Measurements from ENCODE around the gene TRAPPC12.
A peak's percentile ranks its signal among the peaks of the same experiment; 100 is the strongest.

TRAPPC12 gene

DNA sequence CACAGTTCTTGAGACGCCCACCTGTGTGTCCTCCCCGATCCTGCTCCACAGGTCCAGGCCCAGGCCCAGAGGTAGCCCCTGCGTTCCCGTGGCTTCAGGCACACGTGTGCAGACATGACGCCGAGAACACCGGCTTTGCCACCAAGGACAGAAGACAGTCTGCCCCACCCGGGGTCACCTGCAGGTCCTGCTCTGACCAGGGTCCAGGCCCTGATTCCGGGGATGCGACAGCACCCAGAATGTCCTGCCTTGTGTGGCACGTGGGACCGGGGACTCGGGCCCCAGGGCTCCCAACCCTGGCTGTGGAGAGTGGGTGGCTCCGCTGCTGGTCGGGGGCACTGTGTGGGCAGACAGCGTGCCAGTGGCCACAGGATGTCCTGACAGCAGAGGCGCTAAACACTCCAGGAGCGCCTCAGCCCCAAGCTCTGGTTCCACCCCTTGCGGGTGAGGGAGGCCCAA is 102.9 kb downstream of the TRAPPC12 start:
- Mint-ChIP-seq H3K9me3 (no peaks in the 10 kb centered on the region), H3K27ac (no peak overlapping the region), H3K4me3 (no peak overlapping the region), H3K27me3 (no peaks in the 10 kb centered on the region), H3K4me1 (peaks cover 13% of the 10 kb centered on the region), H3K36me3 (peaks cover 48% of the 10 kb centered on the region)
- ATAC-seq: no peak

- no peak overlapping the region for H3K4me3 Mint-ChIP-seq
- ATAC-seq: no peak
- H3K27me3 Mint-ChIP-seq: no peaks in the 10 kb centered on the region
Observed at GRCh38 chr2:3483227-3483985, 103.9 kb downstream of the TRAPPC12 start.

GRCh38 chr2:3483986-3484960 is 104.8 kb downstream of the TRAPPC12 start:
- H3K27ac Mint-ChIP-seq: no peak overlapping the region

More at GRCh38 chr2:3483227-3483985, 103.9 kb downstream of the TRAPPC12 start:
- H3K9me3 Mint-ChIP-seq: no peaks in the 10 kb centered on the region
- no peak overlapping the region for H3K27ac Mint-ChIP-seq
- peaks cover 13% of the 10 kb centered on the region for H3K4me1 Mint-ChIP-seq
- H3K36me3 Mint-ChIP-seq: peaks cover 42% of the 10 kb centered on the region

GRCh38 chr2:3485166-3485565 is 105.7 kb downstream of the TRAPPC12 start:
- Mint-ChIP-seq H3K4me3 (no peak overlapping the region), H3K4me1 (peaks cover 6% of the 10 kb centered on the region), H3K27me3 (no peaks in the 10 kb centered on the region), H3K27ac (no peak overlapping the region), H3K9me3 (no peaks in the 10 kb centered on the region), H3K36me3 (peaks cover 25% of the 10 kb centered on the region)
- ATAC-seq: no peak

More at GRCh38 chr2:3483986-3484960, 104.8 kb downstream of the TRAPPC12 start:
- Mint-ChIP-seq H3K36me3 (peaks cover 34% of the 10 kb centered on the region), H3K4me3 (no peak overlapping the region), H3K9me3 (no peaks in the 10 kb centered on the region), H3K27me3 (no peaks in the 10 kb centered on the region), H3K4me1 (peaks cover 13% of the 10 kb centered on the region)
- no peak for ATAC-seq

DNA sequence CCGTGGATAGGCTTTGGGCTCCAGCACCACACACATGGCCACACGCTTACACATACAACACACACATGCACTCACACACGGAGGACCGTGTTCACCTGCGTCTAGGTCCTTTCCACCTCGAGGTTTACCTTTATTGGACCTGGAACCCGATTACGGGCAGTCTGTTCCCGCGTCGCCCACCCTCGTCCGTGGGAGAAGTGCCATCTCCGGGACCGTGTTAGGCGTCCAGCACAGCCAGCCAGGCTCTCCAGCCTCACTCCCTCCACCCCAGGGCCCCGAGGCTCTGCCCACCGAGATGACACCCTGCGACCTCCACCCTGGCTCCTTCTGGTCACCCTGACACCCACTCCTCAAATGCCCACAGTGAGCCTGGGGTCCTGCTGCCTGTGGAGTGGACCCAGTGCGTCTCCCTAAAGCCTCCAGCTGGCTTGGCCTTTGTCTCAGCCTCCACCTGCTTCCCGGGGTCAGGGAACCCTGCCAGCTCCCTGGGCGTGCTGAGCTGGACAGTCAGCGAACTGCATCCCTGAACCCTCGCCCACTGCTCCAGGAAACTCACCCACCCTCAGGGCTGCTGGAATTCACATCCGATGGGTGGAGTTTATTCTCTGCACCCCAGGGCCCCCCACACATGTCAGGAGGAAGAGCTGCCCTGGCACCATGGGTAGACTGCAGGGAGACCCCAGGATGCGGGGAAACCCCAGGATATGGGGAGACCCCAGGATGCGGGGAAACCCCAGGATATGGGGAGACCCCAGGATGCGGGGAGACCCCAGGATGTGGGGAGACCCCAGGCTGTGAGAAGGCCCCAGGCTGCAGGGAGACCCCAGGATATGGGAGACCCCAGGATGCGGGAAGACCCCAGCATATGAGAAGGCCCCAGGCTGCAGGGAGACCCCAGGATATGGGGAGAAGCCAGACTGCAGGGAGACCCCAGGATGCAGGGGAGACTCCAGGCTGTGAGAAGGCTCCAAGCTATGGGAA is 106.8 kb downstream of the TRAPPC12 start:
- Mint-ChIP-seq H3K27ac (no peak overlapping the region), H3K4me1 (no peaks in the 10 kb centered on the region), H3K9me3 (no peaks in the 10 kb centered on the region), H3K4me3 (no peak overlapping the region), H3K27me3 (no peaks in the 10 kb centered on the region), H3K36me3 (peaks cover 21% of the 10 kb centered on the region)
- ATAC-seq: no peak

- Mint-ChIP-seq H3K9me3 (no peaks in the 10 kb centered on the region), H3K36me3 (peaks cover 21% of the 10 kb centered on the region), H3K4me3 (no peak overlapping the region), H3K4me1 (no peaks in the 10 kb centered on the region), H3K27ac (no peak overlapping the region), H3K27me3 (no peaks in the 10 kb centered on the region)
- no peak for ATAC-seq
Observed at GRCh38 chr2:3487028-3487425, 107.5 kb downstream of the TRAPPC12 start.

DNA sequence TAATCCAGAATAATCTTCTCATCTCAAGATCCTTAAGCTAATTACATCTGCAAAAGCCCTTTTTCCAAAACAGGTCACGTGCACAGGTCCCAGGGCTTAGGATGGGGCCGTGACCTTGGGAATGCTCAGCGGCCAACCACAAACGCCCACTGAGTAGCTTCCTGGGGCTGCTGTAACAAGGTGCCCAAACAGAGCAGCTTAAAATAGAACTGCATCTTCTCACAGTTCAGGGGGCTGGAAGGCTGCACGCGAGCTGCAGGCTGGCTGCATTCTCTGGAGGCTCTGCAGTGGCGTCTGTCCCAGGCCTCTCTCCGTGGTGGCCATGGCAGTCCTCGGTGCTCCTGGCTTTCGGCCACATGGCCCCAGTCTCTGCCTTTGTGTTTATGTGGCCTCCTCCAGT is 107.9 kb downstream of the TRAPPC12 start:
- no peaks in the 10 kb centered on the region for H3K27me3 Mint-ChIP-seq
- H3K4me3 Mint-ChIP-seq: no peak overlapping the region
- no peaks in the 10 kb centered on the region for H3K9me3 Mint-ChIP-seq
- peaks cover 21% of the 10 kb centered on the region for H3K36me3 Mint-ChIP-seq
- H3K4me1 Mint-ChIP-seq: no peaks in the 10 kb centered on the region
- no peak overlapping the region for H3K27ac Mint-ChIP-seq
- no peak for ATAC-seq

DNA sequence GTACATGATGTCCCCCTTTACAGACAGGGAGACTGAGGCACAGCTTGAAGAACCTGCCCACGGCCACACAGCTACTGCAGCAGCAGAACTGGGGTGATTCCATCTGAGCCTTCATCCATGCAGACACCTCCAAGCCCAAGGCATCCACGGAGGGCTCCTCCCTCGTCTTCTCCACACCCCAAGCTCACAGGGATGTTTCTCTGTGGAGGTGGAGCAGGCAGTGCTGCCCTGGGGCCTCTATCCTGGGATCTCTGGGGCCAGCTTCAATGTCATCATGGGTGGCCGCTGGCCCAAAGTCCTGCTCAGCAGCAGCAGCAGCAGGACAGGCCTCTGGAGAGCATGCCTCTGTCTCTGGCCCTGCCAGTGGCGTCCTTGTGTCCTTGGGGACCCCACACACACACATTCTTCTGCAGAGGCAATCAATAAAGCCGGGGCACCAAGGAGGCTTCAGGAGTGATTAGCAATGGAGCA is 108.6 kb downstream of the TRAPPC12 start:
- Mint-ChIP-seq H3K27ac (no peak overlapping the region), H3K4me3 (no peak overlapping the region), H3K27me3 (no peaks in the 10 kb centered on the region), H3K36me3 (peaks cover 21% of the 10 kb centered on the region), H3K4me1 (no peaks in the 10 kb centered on the region), H3K9me3 (no peaks in the 10 kb centered on the region)
- no peak for ATAC-seq

- Mint-ChIP-seq H3K27ac (no peak overlapping the region), H3K27me3 (no peaks in the 10 kb centered on the region), H3K4me1 (no peaks in the 10 kb centered on the region)
Observed at GRCh38 chr2:3488855-3489763, 109.6 kb downstream of the TRAPPC12 start.

DNA sequence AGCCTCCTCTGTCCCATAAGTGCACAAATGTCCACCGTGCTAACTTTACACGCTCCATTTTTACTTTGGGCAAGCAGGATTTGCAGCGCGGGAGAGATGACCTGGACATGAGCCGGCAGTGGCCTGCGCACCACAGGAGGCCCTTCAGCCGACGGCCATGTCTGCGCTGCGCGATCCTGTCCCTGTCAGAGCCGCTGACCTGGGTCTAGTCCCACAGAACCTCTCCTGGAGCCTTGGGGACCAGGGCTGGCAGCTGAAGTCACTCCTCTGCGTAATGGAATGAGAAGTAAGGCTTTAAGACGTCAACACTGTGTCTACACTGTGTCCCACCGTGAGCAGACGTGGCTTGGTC is 110.2 kb downstream of the TRAPPC12 start:
- no peaks in the 10 kb centered on the region for H3K4me1 Mint-ChIP-seq
- ATAC-seq: no peak
- no peak overlapping the region for H3K4me3 Mint-ChIP-seq
- H3K36me3 Mint-ChIP-seq: peaks cover 21% of the 10 kb centered on the region
- H3K27me3 Mint-ChIP-seq: no peaks in the 10 kb centered on the region
- H3K27ac Mint-ChIP-seq: no peak overlapping the region
- no peaks in the 10 kb centered on the region for H3K9me3 Mint-ChIP-seq

More at GRCh38 chr2:3488855-3489763, 109.6 kb downstream of the TRAPPC12 start:
- Mint-ChIP-seq H3K4me3 (no peak overlapping the region), H3K36me3 (peaks cover 21% of the 10 kb centered on the region), H3K9me3 (no peaks in the 10 kb centered on the region)
- no peak for ATAC-seq

DNA sequence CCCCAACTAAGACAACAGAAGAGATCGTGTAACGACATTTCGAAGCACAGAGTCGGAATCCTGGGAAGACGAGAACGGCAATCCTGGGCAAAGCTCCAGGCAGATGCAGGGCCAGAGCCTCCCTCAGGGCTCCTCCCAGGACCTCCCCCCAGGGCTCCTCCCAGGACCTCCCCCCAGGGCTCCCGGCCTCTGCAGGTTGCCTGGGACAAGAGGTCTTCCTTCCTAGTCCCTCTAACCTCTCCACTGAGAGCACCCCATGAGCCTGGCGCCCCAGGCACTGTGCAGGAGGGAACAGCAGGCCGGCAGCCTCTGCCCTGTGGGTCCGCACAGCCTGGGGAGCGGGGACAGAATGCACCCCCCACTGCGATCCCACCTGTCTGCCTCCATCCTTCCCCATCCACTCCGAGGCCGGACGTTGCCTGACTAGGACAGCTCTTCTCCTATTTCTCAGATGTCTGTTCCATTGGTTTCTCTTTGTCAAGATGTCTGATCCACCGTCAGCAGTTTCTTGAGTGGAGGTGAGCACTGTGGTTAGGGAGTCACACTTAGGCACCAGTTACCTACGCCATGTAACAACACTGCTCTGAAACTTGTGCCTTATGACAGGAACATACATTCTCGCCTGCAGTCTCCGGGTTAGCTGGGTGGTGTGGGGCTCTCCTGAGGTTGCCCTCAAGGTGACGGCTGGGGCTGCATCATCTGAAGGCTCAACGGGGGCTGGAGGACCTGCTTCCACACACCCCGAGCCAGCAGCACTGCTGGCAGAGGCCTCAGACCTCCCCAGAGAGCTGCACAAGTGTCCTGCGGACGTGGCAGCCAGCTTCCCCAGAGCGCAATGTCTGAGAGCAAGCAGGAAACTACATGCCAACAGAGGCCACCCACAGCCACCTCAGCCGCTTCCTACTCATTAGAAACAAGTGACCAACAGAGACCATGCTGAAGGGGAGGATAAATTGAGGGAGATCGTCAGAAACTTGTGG is 111.0 kb downstream of the TRAPPC12 start:
- ATAC-seq: peak; percentile 51
- H3K9me3 Mint-ChIP-seq: no peaks in the 10 kb centered on the region
- H3K4me1 Mint-ChIP-seq: no peaks in the 10 kb centered on the region
- no peaks in the 10 kb centered on the region for H3K27me3 Mint-ChIP-seq
- H3K4me3 Mint-ChIP-seq: no peak overlapping the region
- peaks cover 21% of the 10 kb centered on the region for H3K36me3 Mint-ChIP-seq
- H3K27ac Mint-ChIP-seq: no peak overlapping the region

DNA sequence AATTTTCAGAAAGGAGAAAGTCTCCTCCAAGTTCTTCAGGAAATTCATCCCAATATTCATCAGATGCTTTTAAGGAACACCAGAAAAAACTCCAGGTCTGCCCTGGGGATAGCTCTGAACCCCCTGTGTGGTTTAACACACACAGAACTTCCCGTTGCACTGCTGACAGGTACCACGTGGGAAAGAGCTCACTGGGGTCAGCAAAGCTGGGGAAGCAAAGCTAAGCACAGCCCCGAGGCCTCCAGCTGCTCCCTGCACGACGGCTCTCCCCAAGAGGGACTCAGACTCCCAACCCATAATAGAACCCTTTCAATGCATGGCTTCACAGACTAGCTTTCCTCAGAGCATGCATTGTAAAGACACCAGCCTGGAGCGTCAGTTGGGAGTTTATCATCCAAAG is 111.8 kb downstream of the TRAPPC12 start:
- Mint-ChIP-seq H3K27me3 (no peaks in the 10 kb centered on the region), H3K36me3 (peaks cover 21% of the 10 kb centered on the region), H3K4me3 (no peak overlapping the region), H3K27ac (no peak overlapping the region), H3K9me3 (no peaks in the 10 kb centered on the region), H3K4me1 (no peaks in the 10 kb centered on the region)
- ATAC-seq: no peak

Data from stimulated activated memory B cell treated with anti-CD40 and anti-IgM and Interleukin-4, amounts not matched to agents 10 μg/mL and 1 μg/mL and 100 μg/mL, for 72 hours (primary cell).